ENCODE measurements around the gene SNX9. TPM values are rescaled to one million over a fixed set of nuclear protein-coding genes. Genes with fewer than 3 reads are reported as not detected.
"Not testable (repeated sequence)": the region's sequence is repeated elsewhere in the genome, so short reads cannot be mapped to it uniquely, and the experiment has no call there.

SNX9 gene
- polyA plus RNA-seq, 1 donor from 2014 or later: 7.0 TPM

GRCh38 chr6:157795841-157796240 is 27.2 kb upstream of the SNX9 start:
- H3K27ac ChIP-seq (ENCODE audit: low read length): no peak overlapping the region
- H3K4me3 ChIP-seq (ENCODE audit: low read length): no peak overlapping the region
- H3K79me2 ChIP-seq (replicated peaks; ENCODE audit: insufficient read depth, low read length): no peaks in the 10 kb centered on the region
- H2AFZ ChIP-seq (ENCODE audit: low read depth, low read length): no peak overlapping the region
- H3K27me3 ChIP-seq (ENCODE audit: insufficient read depth, low read depth, low read length): no peaks in the 10 kb centered on the region
- no peaks in the 10 kb centered on the region for H3K36me3 ChIP-seq (ENCODE audit: insufficient read depth, low read length)
- H3K9ac ChIP-seq (ENCODE audit: low read length): no peak overlapping the region
- no peaks in the 10 kb centered on the region for H3K9me3 ChIP-seq (ENCODE audit: low read length)
- H3K4me2 ChIP-seq (ENCODE audit: low read length): no peak overlapping the region
- no peaks in the 10 kb centered on the region for H3F3A ChIP-seq (ENCODE audit: insufficient read depth, low read length, poor library complexity, severe bottlenecking)
- TF ChIP-seq POLR2AphosphoS5 (IDR thresholded peaks at IDR 0.05) (no peak), SMC3 (conservative IDR thresholded peaks at IDR 0.05; ENCODE audit: poor library complexity) (no peak), TAF1 (IDR thresholded peaks at IDR 0.05; ENCODE audit: low read depth) (no peak), RAD21 (conservative IDR thresholded peaks at IDR 0.05) (no peak), CTCF (IDR thresholded peaks at IDR 0.05; ENCODE audit: poor library complexity, severe bottlenecking) (no peak), EP300 (conservative IDR thresholded peaks at IDR 0.05; ENCODE audit: poor library complexity, severe bottlenecking) (no peak), EZH2 (IDR thresholded peaks at IDR 0.05; ENCODE audit: borderline replicate concordance, insufficient read depth, low read length, poor library complexity, severe bottlenecking) (no peak), MXI1 (conservative IDR thresholded peaks at IDR 0.05; ENCODE audit: poor library complexity, severe bottlenecking) (no peak)
- TF ChIP-seq, protein P1, sequence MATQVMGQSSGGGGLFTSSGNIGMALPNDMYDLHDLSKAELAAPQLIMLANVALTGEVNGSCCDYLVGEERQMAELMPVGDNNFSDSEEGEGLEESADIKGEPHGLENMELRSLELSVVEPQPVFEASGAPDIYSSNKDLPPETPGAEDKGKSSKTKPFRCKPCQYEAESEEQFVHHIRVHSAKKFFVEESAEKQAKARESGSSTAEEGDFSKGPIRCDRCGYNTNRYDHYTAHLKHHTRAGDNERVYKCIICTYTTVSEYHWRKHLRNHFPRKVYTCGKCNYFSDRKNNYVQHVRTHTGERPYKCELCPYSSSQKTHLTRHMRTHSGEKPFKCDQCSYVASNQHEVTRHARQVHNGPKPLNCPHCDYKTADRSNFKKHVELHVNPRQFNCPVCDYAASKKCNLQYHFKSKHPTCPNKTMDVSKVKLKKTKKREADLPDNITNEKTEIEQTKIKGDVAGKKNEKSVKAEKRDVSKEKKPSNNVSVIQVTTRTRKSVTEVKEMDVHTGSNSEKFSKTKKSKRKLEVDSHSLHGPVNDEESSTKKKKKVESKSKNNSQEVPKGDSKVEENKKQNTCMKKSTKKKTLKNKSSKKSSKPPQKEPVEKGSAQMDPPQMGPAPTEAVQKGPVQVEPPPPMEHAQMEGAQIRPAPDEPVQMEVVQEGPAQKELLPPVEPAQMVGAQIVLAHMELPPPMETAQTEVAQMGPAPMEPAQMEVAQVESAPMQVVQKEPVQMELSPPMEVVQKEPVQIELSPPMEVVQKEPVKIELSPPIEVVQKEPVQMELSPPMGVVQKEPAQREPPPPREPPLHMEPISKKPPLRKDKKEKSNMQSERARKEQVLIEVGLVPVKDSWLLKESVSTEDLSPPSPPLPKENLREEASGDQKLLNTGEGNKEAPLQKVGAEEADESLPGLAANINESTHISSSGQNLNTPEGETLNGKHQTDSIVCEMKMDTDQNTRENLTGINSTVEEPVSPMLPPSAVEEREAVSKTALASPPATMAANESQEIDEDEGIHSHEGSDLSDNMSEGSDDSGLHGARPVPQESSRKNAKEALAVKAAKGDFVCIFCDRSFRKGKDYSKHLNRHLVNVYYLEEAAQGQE (IDR thresholded peaks at IDR 0.05; ENCODE audit: borderline replicate concordance): no peak
- no peaks in the 10 kb centered on the region for H4K20me1 ChIP-seq (ENCODE audit: insufficient read depth)
- no peaks in the 10 kb centered on the region for H3K9me2 ChIP-seq (ENCODE audit: insufficient read depth, low read length)

GRCh38 chr6:157798851-157799250 is 24.2 kb upstream of the SNX9 start:
- H3K36me3 ChIP-seq (ENCODE audit: insufficient read depth, low read length): no peaks in the 10 kb centered on the region
- no peaks in the 10 kb centered on the region for H3K79me2 ChIP-seq (replicated peaks; ENCODE audit: insufficient read depth, low read length)
- H3K4me2 ChIP-seq (ENCODE audit: low read length): no peak overlapping the region
- H3K27ac ChIP-seq (ENCODE audit: low read length): no peak overlapping the region
- H3K9me2 ChIP-seq (ENCODE audit: insufficient read depth, low read length): no peaks in the 10 kb centered on the region
- no peak overlapping the region for H2AFZ ChIP-seq (ENCODE audit: low read depth, low read length)
- H3K27me3 ChIP-seq (ENCODE audit: insufficient read depth, low read depth, low read length): no peaks in the 10 kb centered on the region
- TF ChIP-seq POLR2AphosphoS5 (IDR thresholded peaks at IDR 0.05) (no peak), MXI1 (conservative IDR thresholded peaks at IDR 0.05; ENCODE audit: poor library complexity, severe bottlenecking) (no peak), EZH2 (IDR thresholded peaks at IDR 0.05; ENCODE audit: borderline replicate concordance, insufficient read depth, low read length, poor library complexity, severe bottlenecking) (no peak)
- TF ChIP-seq, protein P1 (IDR thresholded peaks at IDR 0.05; ENCODE audit: borderline replicate concordance): no peak
- H3K4me3 ChIP-seq (ENCODE audit: low read length): no peak overlapping the region
- no peaks in the 10 kb centered on the region for H3K9me3 ChIP-seq (ENCODE audit: low read length)
- no peak overlapping the region for H3K9ac ChIP-seq (ENCODE audit: low read length)
- no peaks in the 10 kb centered on the region for H4K20me1 ChIP-seq (ENCODE audit: insufficient read depth)
- no peaks in the 10 kb centered on the region for H3F3A ChIP-seq (ENCODE audit: insufficient read depth, low read length, poor library complexity, severe bottlenecking)

- not testable (repeated sequence) for H3K4me2 ChIP-seq (ENCODE audit: low read length); H3K9me2 ChIP-seq (ENCODE audit: insufficient read depth, low read length); H3K9ac ChIP-seq (ENCODE audit: low read length); H2AFZ ChIP-seq (ENCODE audit: low read depth, low read length); H3K79me2 ChIP-seq (replicated peaks; ENCODE audit: insufficient read depth, low read length); H3F3A ChIP-seq (ENCODE audit: insufficient read depth, low read length, poor library complexity, severe bottlenecking); H3K9me3 ChIP-seq (ENCODE audit: low read length); H3K4me3 ChIP-seq (ENCODE audit: low read length); H3K27me3 ChIP-seq (ENCODE audit: insufficient read depth, low read depth, low read length); H3K36me3 ChIP-seq (ENCODE audit: insufficient read depth, low read length); H4K20me1 ChIP-seq (ENCODE audit: insufficient read depth); H3K27ac ChIP-seq (ENCODE audit: low read length)
Measured at GRCh38 chr6:157799561-157799960, 23.5 kb upstream of the SNX9 start.

All from neural cell (in vitro differentiated cells).